Adrenal gland (tissue), 12 donors: ENCODE measurements around the gene SF3B4. TPM values are rescaled to one million over a fixed set of nuclear protein-coding genes. Genes with fewer than 3 reads are reported as not detected.
A peak's percentile ranks its signal among the peaks of the same experiment; 100 is the strongest.
"Not testable (repeated sequence)": the region's sequence is repeated elsewhere in the genome, so short reads cannot be mapped to it uniquely, and the experiment has no call there.

Source experiments
- DNase-seq, 7 donors: peaks; one replicate each; pipeline ENCODE4 v3.0.0-alpha.2; 2019 to 2020
- H3K27ac ChIP-seq, 5 donors: fragments of 200-600 bp; sonication (generic) in 4 of 5; 1 replicate in 3 of 5; 2 replicates in 2 of 5; pipeline versions ENCODE4 v1.5.1 to v1.8.0; 2016 to 2020; ENCODE audit warnings: mild to moderate bottlenecking in 1 of 5
- H3K27me3 ChIP-seq: fragments of 200-600 bp; 2 replicates; pipeline ENCODE4 v1.8.0; 2021
- H3K36me3 ChIP-seq, 2 donors: fragments of 200-600 bp; replicated peaks in 1 of 2; 1 replicate in 1 of 2; 2 replicates in 1 of 2; pipeline versions ENCODE4 v1.5.1 to v1.8.0; 2018 to 2022
- H3K4me1 ChIP-seq, 2 donors: fragments of 200-600 bp; replicated peaks in 1 of 2; 1 replicate in 1 of 2; 2 replicates in 1 of 2; pipeline versions ENCODE4 v1.5.1 to v1.8.0; 2018 to 2021
- H3K4me3 ChIP-seq, 4 donors: fragments of 200-600 bp; sonication (generic) in 3 of 4; one replicate each; pipeline ENCODE4 v1.5.1; 2016 to 2018
- H3K9me3 ChIP-seq, 3 donors: fragments of 200-600 bp; sonication (generic) in 1 of 3; replicated peaks in 1 of 3; 1 replicate in 2 of 3; 2 replicates in 1 of 3; pipeline versions ENCODE4 v1.5.1 to v1.8.0; 2016 to 2021
- POLR2A ChIP-seq, 2 donors: fragments of 450-650 bp; IDR thresholded peaks; one replicate each; pipeline ENCODE4 v1.6.1; 2017; ENCODE audit warnings: antibody characterized with exemption in 2 of 2, mild to moderate bottlenecking in 2 of 2, moderate library complexity in 1 of 2
- WGBS, 4 donors: extraction: QIAGEN DNeasy Blood & Tissue Kit in 2 of 4; methylation state at CpG; one replicate each; pipeline versions ENCODE4 v1.1.5 to v1.1.7; 2013 to 2017; 5-methylcytosine and 5-hydroxymethylcytosine counted together
- intact Hi-C, 2 donors: fragments of 100-400 bp; cut with DNase I; formaldehyde crosslinking; loops; one replicate each; pipeline versions ENCODE4 v1.14.1 to v1.15.0; 2022 to 2023
- polyA plus RNA-seq, 3 donors: library from polyadenylated mRNA; stranded (reverse); fragments of 200-250 nt in 2 of 3; fragments of 350-450 nt in 1 of 3; fragmentation: Illumina TruSeq in 1 of 3; extraction: RNeasy Lipid Tissue Mini Kit (QIAGEN cat#74804) in 1 of 3; gene quantifications; one replicate each; pipeline ENCODE4 v1.2.3, GENCODE V29; 2013 to 2014
- total RNA-seq, 9 donors: library from RNA; depleted of rRNA in 4 of 9; stranded (reverse); fragments of >200 nt in 4 of 9; fragments of 120-200 nt in 1 of 9; fragmentation: NEBNext Ultra II Directional in 1 of 9; extraction: Animal tissue kit (Norgen Biotek cat#: 25700) in 1 of 9; gene quantifications; one replicate each; pipeline versions ENCODE4 v1.1.0 to v1.2.4, GENCODE V29; 2013 to 2023
- TF ChIP-seq, protein P1 (sequence below), 6 experiments: fragments of 450-650 bp in 4 of 6; fragments of 200-600 bp in 2 of 6; sonication (generic) in 1 of 6; IDR thresholded peaks; 1 replicate in 5 of 6; 2 replicates in 1 of 6; pipeline versions ENCODE4 v1.5.1 to v1.8.0; 2016 to 2021; ENCODE audit warnings: antibody characterized with exemption in 6 of 6, mild to moderate bottlenecking in 2 of 6, moderate library complexity in 1 of 6
- donor health status: healthy with polysubstance abuse.
- donor health status: Bipolar disorder and iron deficiency.
- donor health status: DM: yes; HTN: yes; CAD: no.
- donor health status: DM: no; HTN: no; CAD: no.
- donor health status: DM: no; HTN: no; CAD: no.
- donor health status: DM: yes; HTN: yes; CAD: no.

Gene SF3B4
- total and polyA plus RNA-seq, 12 donors = 10.2 to 83.6 (median 42.2) TPM

GRCh38 chr1:149962736-149963135, 35.1 kb upstream of the SF3B4 start:
- TF ChIP-seq, protein P1, sequence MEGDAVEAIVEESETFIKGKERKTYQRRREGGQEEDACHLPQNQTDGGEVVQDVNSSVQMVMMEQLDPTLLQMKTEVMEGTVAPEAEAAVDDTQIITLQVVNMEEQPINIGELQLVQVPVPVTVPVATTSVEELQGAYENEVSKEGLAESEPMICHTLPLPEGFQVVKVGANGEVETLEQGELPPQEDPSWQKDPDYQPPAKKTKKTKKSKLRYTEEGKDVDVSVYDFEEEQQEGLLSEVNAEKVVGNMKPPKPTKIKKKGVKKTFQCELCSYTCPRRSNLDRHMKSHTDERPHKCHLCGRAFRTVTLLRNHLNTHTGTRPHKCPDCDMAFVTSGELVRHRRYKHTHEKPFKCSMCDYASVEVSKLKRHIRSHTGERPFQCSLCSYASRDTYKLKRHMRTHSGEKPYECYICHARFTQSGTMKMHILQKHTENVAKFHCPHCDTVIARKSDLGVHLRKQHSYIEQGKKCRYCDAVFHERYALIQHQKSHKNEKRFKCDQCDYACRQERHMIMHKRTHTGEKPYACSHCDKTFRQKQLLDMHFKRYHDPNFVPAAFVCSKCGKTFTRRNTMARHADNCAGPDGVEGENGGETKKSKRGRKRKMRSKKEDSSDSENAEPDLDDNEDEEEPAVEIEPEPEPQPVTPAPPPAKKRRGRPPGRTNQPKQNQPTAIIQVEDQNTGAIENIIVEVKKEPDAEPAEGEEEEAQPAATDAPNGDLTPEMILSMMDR (IDR thresholded peaks at IDR 0.05) = no peak
- TF ChIP-seq POLR2A (IDR thresholded peaks at IDR 0.05) = no peak
- intact Hi-C loops = loop anchor here (5.0 to 10.0 kb wide), 3 partner anchors 90 to 222 kb away; no protein-coding TSS in a partner anchor
- DNase-seq = no peak
- peaks cover 0 to 48% of the 10 kb centered on the region in 2 donors for H3K36me3 ChIP-seq
- no peaks in the 10 kb centered on the region for H3K9me3 ChIP-seq
- 41 to 61% (median 58%) methylated on average over 2 of the region's 2 CpGs for WGBS, 4 donors
- no peak overlapping the region for H3K4me3 ChIP-seq
- no peaks in the 10 kb centered on the region for H3K27me3 ChIP-seq
- H3K4me1 ChIP-seq = peaks cover 16 to 20% of the 10 kb centered on the region in 2 donors
- peak overlapping the region in 4 of 5 donors; percentile 48 to 75 (median 62) for H3K27ac ChIP-seq

DNA sequence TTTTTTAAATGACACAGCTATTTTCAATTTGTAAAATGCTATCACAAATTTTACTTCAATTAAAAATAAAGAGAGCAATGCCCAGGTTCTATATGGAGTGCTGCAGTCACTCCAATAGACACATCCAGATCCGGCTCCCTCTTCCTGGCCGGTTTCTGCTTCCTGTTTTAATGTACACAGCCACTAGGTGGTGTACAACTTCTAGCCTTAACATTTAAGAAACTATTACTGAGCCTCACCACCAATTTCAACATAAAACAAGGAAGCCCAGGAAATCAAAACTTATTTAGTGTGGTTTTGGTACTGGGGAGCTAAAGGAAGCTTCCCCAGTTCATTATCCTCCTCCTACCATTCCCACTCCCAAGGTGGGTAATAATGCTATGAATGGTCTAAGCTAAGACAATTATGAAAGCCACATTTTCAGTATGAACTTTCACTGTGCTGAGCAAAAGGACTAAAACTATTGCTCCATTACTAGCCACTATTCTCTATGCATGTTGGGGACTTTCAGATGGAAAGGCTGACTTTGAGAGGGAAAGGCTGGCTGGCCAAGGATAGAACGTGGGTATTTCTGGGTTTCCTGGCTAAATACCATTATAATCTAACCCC, 34.5 kb upstream of the SF3B4 start:
- H3K9me3 ChIP-seq = no peaks in the 10 kb centered on the region
- no peak overlapping the region for H3K4me3 ChIP-seq
- intact Hi-C loops = loop anchor here (5.0 to 10.0 kb wide), 3 partner anchors 90 to 223 kb away; no protein-coding TSS in a partner anchor
- peak in 6 of 7 donors; percentile 55 to 86 (median 64) for DNase-seq
- no peaks in the 10 kb centered on the region for H3K27me3 ChIP-seq
- TF ChIP-seq, protein P1 (IDR thresholded peaks at IDR 0.05) = peak; percentile 67 to 90 (median 84)
- TF ChIP-seq POLR2A (IDR thresholded peaks at IDR 0.05) = no peak
- 11 to 19% (median 15%) methylated on average over 3 of the region's 3 CpGs for WGBS, 4 donors
- H3K4me1 ChIP-seq = peaks cover 16 to 20% of the 10 kb centered on the region in 2 donors
- peak overlapping the region in 4 of 5 donors; percentile 48 to 75 (median 62) for H3K27ac ChIP-seq
- peaks cover 0 to 46% of the 10 kb centered on the region in 2 donors for H3K36me3 ChIP-seq

- WGBS, 4 donors = 95 to 100% (median 98%) methylated on average over 9 to 14 of the region's 14 CpGs
- DNase-seq, H3K4me1 ChIP-seq, H3K27ac ChIP-seq, H3K9me3 ChIP-seq, intact Hi-C loops, H3K4me3 ChIP-seq, H3K27me3 ChIP-seq: not testable (repeated sequence)
- peaks cover 0 to 23% of the 10 kb centered on the region in 2 donors for H3K36me3 ChIP-seq
These were observed 29.9 kb upstream of the SF3B4 start for GRCh38 chr1:149957548-149957947.

- Histone ChIP-seq H3K36me3 (peaks cover 0 to 54% of the 10 kb centered on the region in 2 donors), H3K27ac (no peak overlapping the region), H3K27me3 (no peaks in the 10 kb centered on the region), H3K9me3 (no peaks in the 10 kb centered on the region), H3K4me3 (no peak overlapping the region), H3K4me1 (no peaks in the 10 kb centered on the region)
- no peak for DNase-seq
- WGBS, 4 donors = 58 to 75% (median 64%) methylated on average over 6 of the region's 6 CpGs
- intact Hi-C loops = no loop called here
- no peak for TF ChIP-seq POLR2A (IDR thresholded peaks at IDR 0.05)
- TF ChIP-seq, protein P1 (IDR thresholded peaks at IDR 0.05) = no peak
These were observed 22.3 kb upstream of the SF3B4 start for GRCh38 chr1:149949911-149950310.

- Histone ChIP-seq H3K4me3 (no peak overlapping the region), H3K9me3 (no peaks in the 10 kb centered on the region), H3K4me1 (peaks cover 0 to 12% of the 10 kb centered on the region in 2 donors), H3K27ac (no peak overlapping the region), H3K27me3 (no peaks in the 10 kb centered on the region), H3K36me3 (peaks cover 0 to 65% of the 10 kb centered on the region in 2 donors)
- TF ChIP-seq, protein P1 (IDR thresholded peaks at IDR 0.05) = no peak
- WGBS, 4 donors = 89 to 90% (median 90%) methylated on average over 4 of the region's 4 CpGs
- intact Hi-C loops = no loop called here
- no peak for DNase-seq
These were observed 17.6 kb upstream of the SF3B4 start for GRCh38 chr1:149945206-149945605.
